Fibroblast of pulmonary artery (primary cell): Measurements from ENCODE around the gene PUS1.

Experiments used
- DNase-seq: peaks from one replicate; pipeline ENCODE4 v3.0.0-alpha.2; 2010; ENCODE audit warnings: low read depth
- H3K4me3 ChIP-seq: replicated peaks from 2 replicates; pipeline ENCODE4 v1.5.1; 2011; ENCODE audit warnings: low read depth, mild to moderate bottlenecking, control low read depth, low read length, moderate library complexity
- TF ChIP-seq, protein P1 (sequence below): IDR thresholded peaks from 2 replicates; pipeline ENCODE4 v1.5.1; 2011; ENCODE audit warnings: mild to moderate bottlenecking, control low read depth, low read length, inconsistent platforms; ENCODE audit errors: missing control alignments

Gene PUS1

GRCh38 chr12:131914179-131914702 lies 14.8 kb upstream of the PUS1 start:
- no peak overlapping the region for H3K4me3 ChIP-seq
- TF ChIP-seq, protein P1, sequence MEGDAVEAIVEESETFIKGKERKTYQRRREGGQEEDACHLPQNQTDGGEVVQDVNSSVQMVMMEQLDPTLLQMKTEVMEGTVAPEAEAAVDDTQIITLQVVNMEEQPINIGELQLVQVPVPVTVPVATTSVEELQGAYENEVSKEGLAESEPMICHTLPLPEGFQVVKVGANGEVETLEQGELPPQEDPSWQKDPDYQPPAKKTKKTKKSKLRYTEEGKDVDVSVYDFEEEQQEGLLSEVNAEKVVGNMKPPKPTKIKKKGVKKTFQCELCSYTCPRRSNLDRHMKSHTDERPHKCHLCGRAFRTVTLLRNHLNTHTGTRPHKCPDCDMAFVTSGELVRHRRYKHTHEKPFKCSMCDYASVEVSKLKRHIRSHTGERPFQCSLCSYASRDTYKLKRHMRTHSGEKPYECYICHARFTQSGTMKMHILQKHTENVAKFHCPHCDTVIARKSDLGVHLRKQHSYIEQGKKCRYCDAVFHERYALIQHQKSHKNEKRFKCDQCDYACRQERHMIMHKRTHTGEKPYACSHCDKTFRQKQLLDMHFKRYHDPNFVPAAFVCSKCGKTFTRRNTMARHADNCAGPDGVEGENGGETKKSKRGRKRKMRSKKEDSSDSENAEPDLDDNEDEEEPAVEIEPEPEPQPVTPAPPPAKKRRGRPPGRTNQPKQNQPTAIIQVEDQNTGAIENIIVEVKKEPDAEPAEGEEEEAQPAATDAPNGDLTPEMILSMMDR = no peak
- DNase-seq = no peak

- no peak overlapping the region for H3K4me3 ChIP-seq
- DNase-seq = no peak
- TF ChIP-seq, protein P1 = no peak
Measured at GRCh38 chr12:131915000-131915689, 13.9 kb upstream of the PUS1 start.

GRCh38 chr12:131915823-131916222 lies 13.3 kb upstream of the PUS1 start:
- no peak for DNase-seq
- TF ChIP-seq, protein P1 = no peak
- H3K4me3 ChIP-seq = no peak overlapping the region

DNA sequence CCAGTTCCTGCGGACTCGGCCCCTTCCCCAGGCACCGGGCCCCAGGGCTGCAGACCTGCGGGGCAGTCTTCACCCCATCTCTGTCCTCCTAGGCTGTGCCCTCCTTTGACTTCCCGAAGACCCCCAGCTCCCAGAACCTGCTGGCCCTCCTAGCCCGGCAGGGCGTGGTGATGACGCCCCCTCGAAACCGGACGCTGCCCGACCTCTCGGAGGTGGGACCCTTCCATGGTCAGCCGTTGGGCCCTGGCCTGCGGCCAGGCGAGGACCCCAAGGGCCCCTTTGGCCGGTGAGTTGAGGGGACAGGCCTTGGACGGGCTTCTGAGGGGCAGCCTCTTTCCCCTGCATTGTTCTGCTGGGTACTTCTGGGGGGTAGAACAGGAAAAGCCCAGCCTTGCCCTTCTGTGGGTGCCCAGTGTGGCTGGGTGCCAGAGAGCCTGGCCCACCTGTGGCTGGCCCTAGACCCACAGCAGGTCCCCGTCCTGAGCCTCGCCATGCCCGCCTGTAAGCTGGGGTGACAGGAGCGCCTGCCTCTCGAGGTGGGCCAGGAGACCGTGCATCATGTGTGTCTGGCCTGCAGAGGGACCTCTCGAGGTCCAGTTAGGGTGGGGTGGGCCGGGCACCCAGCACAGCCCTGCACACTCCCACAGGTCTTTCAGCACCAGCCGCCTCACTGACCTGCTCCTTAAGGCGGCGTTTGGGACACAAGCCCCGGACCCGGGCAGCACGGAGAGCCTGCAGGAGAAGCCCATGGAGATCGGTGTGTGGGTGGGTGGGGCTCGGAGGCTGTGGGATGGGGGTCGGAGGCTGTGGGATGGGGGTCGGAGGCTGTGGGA lies 12.6 kb upstream of the PUS1 start:
- TF ChIP-seq, protein P1 = no peak
- no peak for DNase-seq

GRCh38 chr12:131917139-131917710 lies 11.9 kb upstream of the PUS1 start:
- no peak for DNase-seq
- TF ChIP-seq, protein P1 = no peak
- H3K4me3 ChIP-seq = no peak overlapping the region

More for the DNA sequence above, 12.6 kb upstream of the PUS1 start:
- no peak overlapping the region for H3K4me3 ChIP-seq

GRCh38 chr12:131917711-131918306 lies 11.3 kb upstream of the PUS1 start:
- H3K4me3 ChIP-seq = no peak overlapping the region
- no peak for DNase-seq
- TF ChIP-seq, protein P1 = no peak
